Liver (tissue), 3 donors: ENCODE measurements around the gene MEIOC.

ENCODE experiments used
- ATF3 ChIP-seq: IDR thresholded peaks from 2 replicates; pipeline ENCODE4 v1.6.1; 2016; ENCODE audit warnings: antibody characterized with exemption
- CTCF ChIP-seq: fragments of 150-350 bp; IDR thresholded peaks from 2 replicates; pipeline ENCODE4 v1.5.1; 2017; ENCODE audit warnings: improper control_type of control experiment, low read depth, low read length; ENCODE audit not compliant: missing input control
- EGR1 ChIP-seq, 2 donors: IDR thresholded peaks; 2 replicates each; pipeline ENCODE4 v1.6.1; 2016 to 2018; ENCODE audit warnings: antibody characterized with exemption in 2 of 2, low read depth in 2 of 2
- FOXA1 ChIP-seq: IDR thresholded peaks from 2 replicates; pipeline ENCODE4 v1.6.1; 2016; ENCODE audit warnings: antibody characterized with exemption
- GABPA ChIP-seq, 2 donors: IDR thresholded peaks in 1 of 2; conservative IDR thresholded peaks in 1 of 2; 2 replicates each; pipeline ENCODE4 v1.6.1; 2016; ENCODE audit warnings: antibody characterized with exemption in 2 of 2, mild to moderate bottlenecking in 1 of 2, moderate library complexity in 1 of 2
- JUND ChIP-seq, 2 donors: IDR thresholded peaks; 2 replicates each; pipeline ENCODE4 v1.6.1; 2016; ENCODE audit warnings: antibody characterized with exemption in 2 of 2
- MAX ChIP-seq: IDR thresholded peaks from 2 replicates; pipeline ENCODE4 v1.6.1; 2016; ENCODE audit warnings: antibody characterized with exemption
- NR2F2 ChIP-seq: IDR thresholded peaks from 2 replicates; pipeline ENCODE4 v1.6.1; 2016; ENCODE audit warnings: antibody characterized with exemption
- RAD21 ChIP-seq, 2 donors: IDR thresholded peaks; 2 replicates each; pipeline ENCODE4 v1.6.1; 2016; ENCODE audit warnings: antibody characterized with exemption in 2 of 2, mild to moderate bottlenecking in 2 of 2
- REST ChIP-seq: IDR thresholded peaks from 2 replicates; pipeline ENCODE4 v1.6.1; 2016; ENCODE audit warnings: antibody characterized with exemption, mild to moderate bottlenecking
- RXRA ChIP-seq, 2 donors: IDR thresholded peaks; 2 replicates each; pipeline ENCODE4 v1.6.1; 2017 to 2018; ENCODE audit warnings: antibody characterized with exemption in 2 of 2, mild to moderate bottlenecking in 1 of 2
- TAF1 ChIP-seq: conservative IDR thresholded peaks from 2 replicates; pipeline ENCODE4 v1.6.1; 2016; ENCODE audit warnings: antibody characterized with exemption, mild to moderate bottlenecking
- YY1 ChIP-seq: IDR thresholded peaks from 2 replicates; pipeline ENCODE4 v1.6.1; 2016; ENCODE audit warnings: antibody characterized with exemption, mild to moderate bottlenecking
- ZBTB33 ChIP-seq: IDR thresholded peaks from 2 replicates; pipeline ENCODE4 v1.6.1; 2016; ENCODE audit warnings: antibody characterized with exemption
- donor health status: healthy.
- donor health status: healthy.

GRCh38 chr17:44628243-44629188, 27.8 kb upstream of the MEIOC start:
- TF ChIP-seq CTCF = no peak
- no peak for TF ChIP-seq MAX
- no peak for TF ChIP-seq RXRA (IDR thresholded peaks at IDR 0.05)
- no peak for TF ChIP-seq GABPA (IDR thresholded peaks at IDR 0.05 in 1 of 2, conservative IDR thresholded peaks at IDR 0.05 in 1 of 2)
- no peak for TF ChIP-seq TAF1
- TF ChIP-seq ATF3 = no peak
- no peak for TF ChIP-seq RAD21 (IDR thresholded peaks at IDR 0.05)
- TF ChIP-seq ZBTB33 = no peak
- TF ChIP-seq NR2F2 = no peak
- TF ChIP-seq FOXA1 = no peak
- no peak for TF ChIP-seq EGR1 (IDR thresholded peaks at IDR 0.05; ENCODE audit: low read depth in 2 of 2)
- TF ChIP-seq JUND (IDR thresholded peaks at IDR 0.05) = no peak
- no peak for TF ChIP-seq REST
- TF ChIP-seq YY1 = no peak
